ENCODE results near the gene HPGD.

The HPGD gene

DNA sequence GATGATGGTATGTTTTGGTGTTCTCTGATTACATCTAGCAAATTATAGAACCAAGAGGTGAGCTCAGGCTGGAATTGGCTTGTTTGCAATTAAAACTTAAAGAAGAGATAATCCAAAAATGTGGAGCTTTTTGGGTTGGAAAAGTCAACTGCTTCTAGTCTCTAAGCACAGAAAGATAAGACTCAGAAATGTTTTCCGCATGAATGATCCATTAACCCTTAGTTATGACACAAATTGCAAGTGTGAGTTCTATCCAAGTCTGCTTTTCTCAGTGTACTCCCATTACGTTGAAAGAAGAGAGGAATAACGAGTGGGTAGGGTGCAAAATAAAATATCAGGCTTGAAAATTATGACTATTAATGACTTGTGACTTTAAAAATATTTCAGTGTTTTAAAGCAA is 38.5 kb downstream of the HPGD start:
- TF ChIP-seq, protein P1, sequence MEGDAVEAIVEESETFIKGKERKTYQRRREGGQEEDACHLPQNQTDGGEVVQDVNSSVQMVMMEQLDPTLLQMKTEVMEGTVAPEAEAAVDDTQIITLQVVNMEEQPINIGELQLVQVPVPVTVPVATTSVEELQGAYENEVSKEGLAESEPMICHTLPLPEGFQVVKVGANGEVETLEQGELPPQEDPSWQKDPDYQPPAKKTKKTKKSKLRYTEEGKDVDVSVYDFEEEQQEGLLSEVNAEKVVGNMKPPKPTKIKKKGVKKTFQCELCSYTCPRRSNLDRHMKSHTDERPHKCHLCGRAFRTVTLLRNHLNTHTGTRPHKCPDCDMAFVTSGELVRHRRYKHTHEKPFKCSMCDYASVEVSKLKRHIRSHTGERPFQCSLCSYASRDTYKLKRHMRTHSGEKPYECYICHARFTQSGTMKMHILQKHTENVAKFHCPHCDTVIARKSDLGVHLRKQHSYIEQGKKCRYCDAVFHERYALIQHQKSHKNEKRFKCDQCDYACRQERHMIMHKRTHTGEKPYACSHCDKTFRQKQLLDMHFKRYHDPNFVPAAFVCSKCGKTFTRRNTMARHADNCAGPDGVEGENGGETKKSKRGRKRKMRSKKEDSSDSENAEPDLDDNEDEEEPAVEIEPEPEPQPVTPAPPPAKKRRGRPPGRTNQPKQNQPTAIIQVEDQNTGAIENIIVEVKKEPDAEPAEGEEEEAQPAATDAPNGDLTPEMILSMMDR (IDR thresholded peaks at IDR 0.05) = no peak
- no peak for TF ChIP-seq ZFX (IDR thresholded peaks at IDR 0.05; ENCODE audit: borderline replicate concordance)
- no peak overlapping the region for H3K27ac ChIP-seq

- TF ChIP-seq, protein P1 (IDR thresholded peaks at IDR 0.05) = no peak
- TF ChIP-seq ZFX (IDR thresholded peaks at IDR 0.05; ENCODE audit: borderline replicate concordance) = no peak
- no peak overlapping the region for H3K27ac ChIP-seq
Measured at GRCh38 chr4:174479140-174479539, 43.1 kb downstream of the HPGD start.

DNA sequence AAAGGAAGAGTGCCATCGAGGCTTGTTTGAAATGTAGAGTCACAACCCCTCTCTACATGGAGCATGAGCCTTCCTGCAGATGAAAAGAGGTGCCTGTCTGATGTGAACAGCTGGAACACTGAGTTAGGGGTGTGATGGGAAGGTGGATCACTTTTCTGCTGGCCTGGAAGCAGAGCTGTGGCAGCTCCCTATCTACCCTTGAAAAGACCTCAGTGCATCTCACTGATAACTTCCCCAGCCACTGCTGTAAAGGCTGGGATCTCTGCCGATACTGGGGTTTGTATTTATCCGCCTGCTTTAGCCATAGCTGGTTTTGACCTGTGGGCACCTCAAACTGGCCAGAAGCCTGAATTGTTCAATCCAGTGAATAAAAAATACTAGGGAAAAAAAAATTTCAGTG is 46.8 kb downstream of the HPGD start:
- TF ChIP-seq, protein P1 (IDR thresholded peaks at IDR 0.05) = no peak
- TF ChIP-seq ZFX (IDR thresholded peaks at IDR 0.05; ENCODE audit: borderline replicate concordance) = no peak
- no peak overlapping the region for H3K27ac ChIP-seq

GRCh38 chr4:174474457-174475075 is 47.7 kb downstream of the HPGD start:
- no peak for TF ChIP-seq ZFX (IDR thresholded peaks at IDR 0.05; ENCODE audit: borderline replicate concordance)
- TF ChIP-seq, protein P1 (IDR thresholded peaks at IDR 0.05) = no peak
- H3K27ac ChIP-seq = no peak overlapping the region

GRCh38 chr4:174467107-174467506 is 55.2 kb downstream of the HPGD start:
- no peak overlapping the region for H3K27ac ChIP-seq
- TF ChIP-seq ZFX (IDR thresholded peaks at IDR 0.05; ENCODE audit: borderline replicate concordance) = no peak
- TF ChIP-seq, protein P1 (IDR thresholded peaks at IDR 0.05) = no peak

DNA sequence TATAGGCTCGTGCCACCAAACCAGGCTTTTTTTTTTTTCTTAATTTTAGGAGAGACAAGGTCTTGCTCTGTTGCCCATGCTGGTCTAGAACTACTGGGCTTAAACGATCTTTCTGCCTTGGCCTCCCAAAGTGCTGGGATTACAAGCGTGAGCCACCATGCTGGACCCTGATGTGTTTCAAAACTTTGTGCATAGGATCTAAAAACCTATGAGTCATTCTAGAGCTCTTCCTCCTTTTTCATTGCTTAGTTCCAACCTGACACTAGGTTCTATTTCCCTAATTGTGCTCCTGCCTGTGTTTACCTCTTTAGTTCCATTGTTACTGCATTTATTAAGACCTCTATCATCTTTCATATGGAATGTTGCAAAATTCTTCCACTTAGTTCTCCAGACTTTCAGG is 57.3 kb downstream of the HPGD start:
- TF ChIP-seq, protein P1 (IDR thresholded peaks at IDR 0.05) = no peak
- TF ChIP-seq ZFX (IDR thresholded peaks at IDR 0.05; ENCODE audit: borderline replicate concordance) = no peak
- H3K27ac ChIP-seq = no peak overlapping the region

DNA sequence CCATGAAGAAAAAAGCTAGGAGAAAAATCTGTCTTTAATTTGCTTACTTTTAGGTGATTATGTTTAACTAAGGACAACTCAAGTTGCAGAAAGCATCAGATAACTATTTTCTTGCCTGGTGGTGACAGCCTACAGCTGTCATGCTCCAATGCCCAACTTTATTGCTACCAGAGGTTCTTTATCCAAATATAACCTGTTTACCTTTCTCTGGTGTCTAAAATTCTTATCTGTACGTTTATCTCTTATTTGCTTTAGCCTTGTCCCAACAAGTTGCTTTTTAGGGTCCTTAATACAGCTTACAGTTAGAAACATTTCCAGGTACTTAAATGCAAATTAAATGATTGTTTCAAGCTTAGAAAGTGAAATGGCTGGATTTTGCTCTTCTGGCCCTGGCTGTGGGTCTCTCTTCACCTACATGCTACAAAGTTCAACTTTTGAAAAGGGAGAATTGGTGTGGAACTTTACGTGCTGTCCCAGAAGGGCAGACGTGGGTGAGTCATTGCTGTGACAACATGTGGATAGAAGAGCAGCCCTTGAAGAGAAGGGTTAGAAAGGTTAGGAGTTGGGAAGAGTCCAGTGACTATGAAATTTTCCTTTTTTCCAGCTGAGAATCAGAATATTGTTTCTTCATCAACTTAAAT is 60.7 kb downstream of the HPGD start:
- peak overlapping the region; percentile 83 for H3K27ac ChIP-seq
- TF ChIP-seq, protein P1 (IDR thresholded peaks at IDR 0.05) = no peak
- TF ChIP-seq ZFX (IDR thresholded peaks at IDR 0.05; ENCODE audit: borderline replicate concordance) = no peak
